ENCODE data around the gene RNF138.

DNA sequence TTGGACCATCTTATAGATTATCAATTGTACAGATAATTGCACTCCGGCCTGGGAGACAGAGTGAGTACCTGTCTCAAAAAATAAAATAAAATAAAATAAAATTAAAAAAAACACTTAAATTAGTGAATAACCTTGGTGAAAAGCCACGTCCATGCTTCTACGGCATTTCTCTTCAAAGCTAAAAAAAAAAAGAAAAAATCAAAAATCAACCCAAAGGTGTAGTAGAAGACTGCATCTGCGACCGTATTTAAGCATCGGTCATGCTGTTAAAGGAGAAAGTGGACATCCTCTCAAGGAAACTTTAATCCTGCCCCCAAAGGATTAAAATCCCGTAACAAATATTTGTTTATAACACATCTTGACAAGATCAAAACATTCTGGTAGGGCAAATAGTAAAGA lies 350 bp upstream of the RNF138 start:
- no peak for TF ChIP-seq POLR2AphosphoS5 (IDR thresholded peaks at IDR 0.05; ENCODE audit: borderline replicate concordance, low read depth, low read length)
- TF ChIP-seq EZH2 (IDR thresholded peaks at IDR 0.05) = no peak
- TF ChIP-seq FOXP2 (optimal IDR thresholded peaks at IDR 0.05; ENCODE audit: control extremely low read depth, extremely low read length, insufficient read depth) = no peak
